ENCODE data around the gene ARFGAP3.
"Not testable (repeated sequence)": the region's sequence is repeated elsewhere in the genome, so short reads cannot be mapped to it uniquely, and the experiment has no call there.

Gene ARFGAP3

GRCh38 chr22:42788466-42788865, 68.6 kb downstream of the ARFGAP3 start:
- in situ Hi-C loops (cut with HindIII; ENCODE audit: low sequenced_read_pairs), result no loop called here
- no peak for DNase-seq (ENCODE audit: low read depth)
- H3K4me3 ChIP-seq (ENCODE audit: low read depth, low read length), result no peak overlapping the region
- TF ChIP-seq CTCF (IDR thresholded peaks at IDR 0.05; ENCODE audit: low read depth, low read length, missing control alignments), result no peak

DNA sequence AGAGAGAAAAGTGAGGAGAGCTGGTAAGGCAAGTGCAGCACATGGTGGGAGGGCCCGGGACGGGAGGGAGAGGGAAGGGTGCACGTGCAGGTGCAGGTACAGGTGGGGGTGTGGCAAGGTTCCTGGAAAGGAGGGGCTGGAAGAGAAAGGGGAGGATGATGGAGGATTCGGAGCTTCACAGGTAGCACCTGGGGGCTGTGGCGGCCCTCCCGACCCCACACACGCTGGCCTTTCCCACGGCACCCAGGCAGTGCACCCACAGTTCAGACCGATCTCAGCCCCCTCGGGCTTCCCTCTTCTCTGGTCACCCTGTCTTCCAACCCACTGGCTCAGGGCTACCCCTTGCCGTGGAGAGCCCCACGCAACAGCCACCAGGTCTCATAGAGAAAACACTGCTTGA, 69.1 kb downstream of the ARFGAP3 start:
- no peak overlapping the region for H3K4me3 ChIP-seq (ENCODE audit: low read depth, low read length)
- no peak for DNase-seq (ENCODE audit: low read depth)
- TF ChIP-seq CTCF (IDR thresholded peaks at IDR 0.05; ENCODE audit: low read depth, low read length, missing control alignments), result no peak
- in situ Hi-C loops (cut with HindIII; ENCODE audit: low sequenced_read_pairs), result no loop called here

DNA sequence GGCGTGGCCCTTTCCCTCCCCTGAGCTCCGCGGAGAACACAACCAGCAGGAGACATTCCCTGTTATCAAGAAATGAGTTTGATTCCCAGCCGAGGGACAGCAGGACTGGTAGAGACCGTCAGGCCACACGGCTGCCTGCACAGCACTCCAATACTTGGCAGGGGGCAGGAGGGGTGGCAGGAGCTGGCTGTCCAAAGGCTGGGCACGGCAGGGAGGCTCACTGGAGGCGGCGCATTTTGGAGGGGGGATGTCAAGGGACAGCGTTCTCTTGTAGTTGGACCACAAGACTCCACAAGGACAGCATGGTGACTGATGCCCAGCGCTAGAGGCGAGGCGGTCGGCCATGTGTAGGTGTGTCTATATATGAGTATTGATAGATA, 69.7 kb downstream of the ARFGAP3 start:
- no peak for TF ChIP-seq CTCF (IDR thresholded peaks at IDR 0.05; ENCODE audit: low read depth, low read length, missing control alignments)
- DNase-seq (ENCODE audit: low read depth), result no peak
- in situ Hi-C loops (cut with HindIII; ENCODE audit: low sequenced_read_pairs), result no loop called here
- H3K4me3 ChIP-seq (ENCODE audit: low read depth, low read length), result no peak overlapping the region

DNA sequence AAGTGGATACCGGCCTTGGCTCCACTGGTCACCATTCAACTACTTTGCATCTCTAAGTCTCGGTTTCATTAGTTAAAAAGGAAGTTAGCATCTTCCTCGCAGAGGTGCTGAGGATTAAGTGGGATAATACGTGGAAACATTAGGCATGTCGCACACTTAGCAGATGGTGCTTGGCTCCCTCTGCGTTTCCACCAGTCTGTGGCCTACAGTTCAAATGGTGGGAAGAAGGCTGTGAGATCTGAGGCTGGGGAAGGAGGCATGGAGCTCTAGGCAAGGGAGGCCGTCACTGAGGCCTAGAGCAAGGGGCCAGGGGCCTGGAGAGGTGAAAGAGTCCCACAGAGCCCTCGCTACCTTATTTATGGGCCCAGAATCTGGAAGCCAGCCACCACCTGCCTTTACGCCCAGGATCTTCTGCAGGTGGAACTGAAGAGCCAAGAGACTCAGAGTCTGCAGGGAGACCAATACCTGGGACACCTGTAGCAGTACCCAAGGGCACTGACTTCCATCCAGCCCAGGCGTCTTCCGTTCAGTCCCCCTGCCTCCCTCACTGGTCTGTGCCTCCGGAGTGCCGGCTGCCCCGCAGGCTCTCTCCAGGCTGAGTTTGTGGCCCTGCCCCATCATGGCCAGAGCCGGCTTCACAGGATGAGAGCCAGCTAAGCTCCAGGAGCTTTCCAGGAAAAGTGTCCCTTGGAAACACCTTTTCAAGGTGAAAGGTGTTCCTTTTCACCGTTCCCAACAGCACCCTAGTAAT, 70.3 kb downstream of the ARFGAP3 start:
- no peak overlapping the region for H3K4me3 ChIP-seq (ENCODE audit: low read depth, low read length)
- TF ChIP-seq CTCF (IDR thresholded peaks at IDR 0.05; ENCODE audit: low read depth, low read length, missing control alignments), result no peak
- no peak for DNase-seq (ENCODE audit: low read depth)
- in situ Hi-C loops (cut with HindIII; ENCODE audit: low sequenced_read_pairs), result no loop called here

GRCh38 chr22:42785706-42786499, 71.2 kb downstream of the ARFGAP3 start:
- TF ChIP-seq CTCF (IDR thresholded peaks at IDR 0.05; ENCODE audit: low read depth, low read length, missing control alignments), result no peak
- H3K4me3 ChIP-seq (ENCODE audit: low read depth, low read length), result no peak overlapping the region
- in situ Hi-C loops (cut with HindIII; ENCODE audit: low sequenced_read_pairs), result no loop called here
- DNase-seq (ENCODE audit: low read depth), result no peak

DNA sequence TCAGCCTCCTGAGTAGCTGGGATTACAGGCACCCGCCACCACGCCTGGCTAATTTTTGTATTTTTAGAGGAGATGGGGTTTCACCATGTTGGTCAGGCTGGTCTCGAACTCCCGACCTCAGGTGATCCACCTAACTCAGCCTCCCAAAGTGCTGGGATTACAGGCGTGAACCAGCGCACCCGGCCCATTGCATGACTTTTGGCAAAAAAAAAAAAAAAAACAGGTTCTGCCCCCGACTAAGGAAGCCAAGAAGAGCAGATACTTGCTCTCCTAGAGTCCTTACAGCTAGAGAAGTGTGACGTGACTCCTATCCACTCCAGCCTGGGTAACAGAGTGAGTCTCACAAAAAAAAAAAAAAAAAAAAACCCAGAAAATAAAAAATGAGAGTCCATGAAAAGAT, 74.8 kb downstream of the ARFGAP3 start:
- in situ Hi-C loops (cut with HindIII; ENCODE audit: low sequenced_read_pairs); DNase-seq (ENCODE audit: low read depth): not testable (repeated sequence)

DNA sequence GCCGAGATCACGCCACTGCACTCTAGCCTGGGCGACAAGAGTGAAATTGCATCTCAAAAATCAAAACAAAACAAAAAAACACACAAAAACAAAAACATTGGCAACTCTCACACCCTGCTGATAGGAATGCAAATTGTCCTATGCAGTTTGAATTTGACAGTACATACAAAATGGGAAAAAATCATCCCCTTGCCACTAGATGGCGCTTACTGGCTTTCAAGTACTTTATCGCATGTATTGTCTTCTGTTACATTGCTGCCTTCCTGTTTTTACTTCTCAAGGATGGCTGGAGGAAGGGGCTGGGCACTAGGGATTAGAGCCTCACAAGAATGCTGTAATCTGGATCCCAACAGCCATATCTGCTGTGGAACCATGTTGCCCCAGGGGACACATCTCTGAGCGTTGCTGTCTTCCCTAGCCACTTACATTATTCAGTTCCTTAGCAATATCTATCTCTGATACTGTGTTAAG, 77.0 kb downstream of the ARFGAP3 start:
- TF ChIP-seq CTCF (IDR thresholded peaks at IDR 0.05; ENCODE audit: low read depth, low read length, missing control alignments), result peak; percentile 84
- no peak overlapping the region for H3K4me3 ChIP-seq (ENCODE audit: low read depth, low read length)
- in situ Hi-C loops (cut with HindIII; ENCODE audit: low sequenced_read_pairs), result no loop called here
- peak; percentile 98 for DNase-seq (ENCODE audit: low read depth)

More for the DNA sequence above, 74.8 kb downstream of the ARFGAP3 start:
- H3K4me3 ChIP-seq (ENCODE audit: low read depth, low read length), result not testable (repeated sequence)

Measured in astrocyte of the cerebellum (primary cell).